Measurements from ENCODE around the gene COL23A1. TPM values are rescaled to one million over a fixed set of nuclear protein-coding genes. Genes with fewer than 3 reads are reported as not detected.
A peak's percentile ranks its signal among the peaks of the same experiment; 100 is the strongest.

Gene COL23A1
- polyA plus RNA-seq, 3 donors, result 0.11 to 0.21 TPM; not detected in 1

DNA sequence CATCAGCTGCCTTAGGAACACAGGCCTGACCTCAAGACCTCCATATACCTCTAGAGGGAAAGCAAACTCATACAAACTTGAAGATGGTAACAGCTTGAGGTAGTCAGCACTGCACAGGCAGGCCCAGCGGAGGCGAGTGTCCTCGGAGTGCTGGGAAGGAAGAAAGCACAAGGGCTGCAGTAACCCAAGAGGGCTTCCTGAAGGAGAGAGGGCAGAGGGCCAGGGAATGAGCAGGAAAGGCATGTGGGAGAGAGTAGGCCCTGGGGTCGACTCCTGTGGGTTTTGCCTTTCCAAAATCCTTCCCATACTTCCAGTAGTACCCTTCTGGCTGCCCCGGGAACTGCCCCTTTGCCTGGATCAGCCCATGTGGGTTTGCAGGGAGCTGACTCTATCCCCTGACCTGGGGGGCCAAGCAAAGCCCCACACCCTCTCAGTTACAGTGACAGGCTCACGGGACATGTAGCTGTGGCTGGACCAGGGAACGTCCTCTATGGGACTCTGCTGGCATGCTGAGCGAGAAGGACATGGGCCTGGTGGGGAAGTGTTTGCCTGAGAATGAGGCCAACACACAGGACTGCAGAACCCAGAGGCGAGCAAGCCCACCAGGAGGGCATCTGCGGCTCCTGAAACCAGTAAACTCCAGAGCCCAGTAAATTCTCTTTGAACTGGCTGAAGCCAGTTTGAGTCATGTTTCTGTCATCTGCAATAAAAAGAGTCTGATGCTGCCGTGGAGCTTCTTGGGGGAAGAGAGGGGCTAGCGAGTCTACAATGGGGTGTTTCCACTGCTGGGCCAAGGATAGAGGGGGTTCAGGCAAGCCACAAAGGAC, 64.1 kb downstream of the COL23A1 start:
- H3K9me3 ChIP-seq (replicated peaks in 1 of 2; ENCODE audit: control insufficient read depth in 1 of 2, insufficient read depth in 1 of 2, low read length in 2 of 2), result no peaks in the 10 kb centered on the region
- Mint-ChIP-seq H3K27me3 (ENCODE audit: low read depth in 3 of 3) (peaks cover 0 to 3% (median 0%) of the 10 kb centered on the region in 3 donors), H3K36me3 (no peaks in the 10 kb centered on the region), H3K4me3 (no peak overlapping the region), H3K27ac (peak overlapping the region in 1 of 7 donors; percentile 59), H3K4me1 (peaks cover 18% of the 10 kb centered on the region), H3K9me3 (peaks cover 0 to 3% (median 0%) of the 10 kb centered on the region in 7 donors)
- no peak overlapping the region for H3K4me3 ChIP-seq (replicated peaks in 1 of 3; ENCODE audit: low read depth in 2 of 3, low read length in 3 of 3)
- H3K9ac ChIP-seq (ENCODE audit: insufficient read depth, low read length, poor library complexity, severe bottlenecking), result no peak overlapping the region
- no peaks in the 10 kb centered on the region for H3K36me3 ChIP-seq (replicated peaks in 1 of 2; ENCODE audit: control insufficient read depth in 1 of 2, insufficient read depth in 2 of 2, low read length in 2 of 2)
- 87% methylated on average over 10 of the region's 12 CpGs for WGBS (ENCODE audit: insufficient coverage)
- no peak overlapping the region for H3K27ac ChIP-seq (ENCODE audit: low read depth in 1 of 2, low read length in 2 of 2)
- H3K4me1 ChIP-seq (ENCODE audit: control insufficient read depth in 1 of 2, insufficient read depth in 2 of 2, low read length in 2 of 2), result peaks cover 0 to 9% of the 10 kb centered on the region in 2 donors
- H3K27me3 ChIP-seq (ENCODE audit: control insufficient read depth in 2 of 2, insufficient read depth in 2 of 2, low read length in 2 of 2), result no peaks in the 10 kb centered on the region
- H3K79me2 ChIP-seq (ENCODE audit: insufficient read depth, low read length), result no peaks in the 10 kb centered on the region
- TF ChIP-seq, protein P1, sequence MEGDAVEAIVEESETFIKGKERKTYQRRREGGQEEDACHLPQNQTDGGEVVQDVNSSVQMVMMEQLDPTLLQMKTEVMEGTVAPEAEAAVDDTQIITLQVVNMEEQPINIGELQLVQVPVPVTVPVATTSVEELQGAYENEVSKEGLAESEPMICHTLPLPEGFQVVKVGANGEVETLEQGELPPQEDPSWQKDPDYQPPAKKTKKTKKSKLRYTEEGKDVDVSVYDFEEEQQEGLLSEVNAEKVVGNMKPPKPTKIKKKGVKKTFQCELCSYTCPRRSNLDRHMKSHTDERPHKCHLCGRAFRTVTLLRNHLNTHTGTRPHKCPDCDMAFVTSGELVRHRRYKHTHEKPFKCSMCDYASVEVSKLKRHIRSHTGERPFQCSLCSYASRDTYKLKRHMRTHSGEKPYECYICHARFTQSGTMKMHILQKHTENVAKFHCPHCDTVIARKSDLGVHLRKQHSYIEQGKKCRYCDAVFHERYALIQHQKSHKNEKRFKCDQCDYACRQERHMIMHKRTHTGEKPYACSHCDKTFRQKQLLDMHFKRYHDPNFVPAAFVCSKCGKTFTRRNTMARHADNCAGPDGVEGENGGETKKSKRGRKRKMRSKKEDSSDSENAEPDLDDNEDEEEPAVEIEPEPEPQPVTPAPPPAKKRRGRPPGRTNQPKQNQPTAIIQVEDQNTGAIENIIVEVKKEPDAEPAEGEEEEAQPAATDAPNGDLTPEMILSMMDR (IDR thresholded peaks at IDR 0.05), result no peak
- no peak for DNase-seq
- no peak overlapping the region for H3K4me2 ChIP-seq (replicated peaks; ENCODE audit: extremely low read depth, low read length, poor library complexity, severe bottlenecking)
- H4K20me1 ChIP-seq (ENCODE audit: insufficient read depth, low read length), result no peaks in the 10 kb centered on the region
- intact Hi-C loops (cut with micrococcal nuclease), result no loop called here
- peak overlapping the region; percentile 61 for H2AFZ ChIP-seq (ENCODE audit: insufficient read depth, low read depth, low read length, poor library complexity, severe bottlenecking)

DNA sequence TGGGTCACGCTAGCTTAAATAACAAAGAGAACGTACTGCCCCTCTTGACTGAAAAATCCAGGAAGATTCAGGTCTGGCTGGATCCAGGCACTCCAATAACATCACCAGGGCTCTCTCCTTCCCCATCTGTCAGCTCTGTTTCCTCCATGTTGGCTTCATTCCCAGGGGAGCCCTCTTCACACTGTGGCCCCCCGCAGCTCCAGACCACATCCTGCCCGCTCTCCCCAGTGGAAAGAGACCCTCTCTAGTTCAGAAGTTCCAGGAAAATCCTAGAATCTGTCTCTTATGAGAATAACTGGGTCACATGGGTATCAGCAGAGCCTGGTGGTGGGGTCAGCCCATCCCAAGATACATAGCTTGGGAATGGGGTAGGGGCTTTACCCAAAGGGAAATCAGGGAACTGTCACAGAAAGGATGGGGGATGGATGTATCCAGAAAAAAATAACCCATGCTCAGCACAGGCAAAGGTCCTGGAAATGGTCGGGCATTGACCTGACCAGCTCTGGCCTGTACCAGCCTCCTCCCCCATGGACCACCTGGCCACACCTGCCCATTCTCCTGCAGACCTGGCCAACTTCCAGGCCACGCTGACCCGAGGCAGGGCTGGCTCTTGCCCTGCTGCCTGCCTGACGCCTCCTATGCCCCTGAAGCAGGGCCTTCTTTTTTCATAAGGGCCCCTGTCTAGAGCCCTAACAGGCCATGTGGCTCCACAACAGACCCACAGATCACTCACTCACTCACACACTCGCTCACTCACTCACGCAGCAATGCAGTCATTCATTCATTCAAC, 65.9 kb downstream of the COL23A1 start:
- TF ChIP-seq, protein P1 (IDR thresholded peaks at IDR 0.05), result no peak
- H3K4me1 Mint-ChIP-seq, result peaks cover 17% of the 10 kb centered on the region
- peaks cover 0 to 9% of the 10 kb centered on the region in 2 donors for H3K4me1 ChIP-seq (ENCODE audit: control insufficient read depth in 1 of 2, insufficient read depth in 2 of 2, low read length in 2 of 2)
- WGBS (ENCODE audit: insufficient coverage), result 97% methylated on average over 4 of the region's 10 CpGs
- peaks cover 0 to 3% (median 0%) of the 10 kb centered on the region in 3 donors for H3K27me3 Mint-ChIP-seq (ENCODE audit: low read depth in 3 of 3)
- H3K4me3 ChIP-seq (replicated peaks in 1 of 3; ENCODE audit: low read depth in 2 of 3, low read length in 3 of 3), result no peak overlapping the region
- H3K27ac ChIP-seq (ENCODE audit: low read depth in 1 of 2, low read length in 2 of 2), result no peak overlapping the region
- peaks cover 0 to 5% (median 1%) of the 10 kb centered on the region in 7 donors for H3K9me3 Mint-ChIP-seq
- no peak for DNase-seq
- no peaks in the 10 kb centered on the region for H3K36me3 Mint-ChIP-seq
- H3K27me3 ChIP-seq (ENCODE audit: control insufficient read depth in 2 of 2, insufficient read depth in 2 of 2, low read length in 2 of 2), result no peaks in the 10 kb centered on the region
- H2AFZ ChIP-seq (ENCODE audit: insufficient read depth, low read depth, low read length, poor library complexity, severe bottlenecking), result no peak overlapping the region
- no peak overlapping the region for H3K9ac ChIP-seq (ENCODE audit: insufficient read depth, low read length, poor library complexity, severe bottlenecking)
- intact Hi-C loops (cut with micrococcal nuclease), result no loop called here
- no peak overlapping the region for H3K4me2 ChIP-seq (replicated peaks; ENCODE audit: extremely low read depth, low read length, poor library complexity, severe bottlenecking)
- no peaks in the 10 kb centered on the region for H3K9me3 ChIP-seq (replicated peaks in 1 of 2; ENCODE audit: control insufficient read depth in 1 of 2, insufficient read depth in 1 of 2, low read length in 2 of 2)
- no peaks in the 10 kb centered on the region for H3K36me3 ChIP-seq (replicated peaks in 1 of 2; ENCODE audit: control insufficient read depth in 1 of 2, insufficient read depth in 2 of 2, low read length in 2 of 2)
- H3K79me2 ChIP-seq (ENCODE audit: insufficient read depth, low read length), result no peaks in the 10 kb centered on the region
- no peak overlapping the region for H3K27ac Mint-ChIP-seq
- no peaks in the 10 kb centered on the region for H4K20me1 ChIP-seq (ENCODE audit: insufficient read depth, low read length)
- H3K4me3 Mint-ChIP-seq, result no peak overlapping the region
